HFF-Myc (cell line): ENCODE data around the gene ZBTB48.
A peak's percentile ranks its signal among the peaks of the same experiment; 100 is the strongest.

Experiments used
- DNase-seq: peaks from one replicate; pipeline ENCODE4 v3.0.0-alpha.2; 2011; ENCODE audit warnings: low read depth; ENCODE audit errors: extremely low read depth
- H3K4me3 ChIP-seq: replicated peaks from 2 replicates; pipeline ENCODE4 v1.5.1; 2011; ENCODE audit warnings: low read depth, mild to moderate bottlenecking, control low read depth, low read length
- CTCF ChIP-seq: IDR thresholded peaks from 2 replicates; pipeline ENCODE4 v1.5.1; 2012; ENCODE audit warnings: mild to moderate bottlenecking, low read depth, low read length, control low read depth; ENCODE audit errors: missing control alignments

Gene ZBTB48

GRCh38 chr1:6538956-6539355 is 40.8 kb upstream of the ZBTB48 start:
- TF ChIP-seq CTCF: no peak
- no peak overlapping the region for H3K4me3 ChIP-seq
- DNase-seq: no peak

GRCh38 chr1:6544831-6545230 is 35.0 kb upstream of the ZBTB48 start:
- DNase-seq: no peak
- no peak overlapping the region for H3K4me3 ChIP-seq
- TF ChIP-seq CTCF: no peak

GRCh38 chr1:6545276-6546112 is 34.3 kb upstream of the ZBTB48 start:
- TF ChIP-seq CTCF: no peak
- DNase-seq: no peak
- no peak overlapping the region for H3K4me3 ChIP-seq

GRCh38 chr1:6546326-6546725 is 33.5 kb upstream of the ZBTB48 start:
- DNase-seq: no peak
- no peak overlapping the region for H3K4me3 ChIP-seq
- TF ChIP-seq CTCF: no peak

- TF ChIP-seq CTCF: no peak
- DNase-seq: no peak
- H3K4me3 ChIP-seq: no peak overlapping the region
Observed at GRCh38 chr1:6547301-6547700, 32.5 kb upstream of the ZBTB48 start.

GRCh38 chr1:6554031-6554906 is 25.5 kb upstream of the ZBTB48 start, which contains the start of gene NOL9:
NOL9 (minus strand) TSS chr1:6554513; CDS start chr1:6554502, 11 bp downstream.
- peak; percentile 90 for TF ChIP-seq CTCF
- peak; percentile 68 for DNase-seq
- H3K4me3 ChIP-seq: peak within 1 kb of the TSS; percentile 100
